Stimulated activated CD4-positive, alpha-beta T cell treated with anti-CD3 and anti-CD28 coated beads, Interleukin-2, amount 100 ng/mL, for 24 hours (primary cell): ENCODE data around the gene RBM42.
A peak's percentile ranks its signal among the peaks of the same experiment; 100 is the strongest.
"Not testable (repeated sequence)": the region's sequence is repeated elsewhere in the genome, so short reads cannot be mapped to it uniquely, and the experiment has no call there.

ENCODE experiments used
- DNase-seq, 2 donors: peaks; one replicate each; pipeline ENCODE4 v3.0.0-alpha.2; 2020

Gene RBM42

GRCh38 chr19:35628565-35629331, at the start of gene RBM42:
Gene RBM42 (plus strand): TSS chr19:35629036. CDS start chr19:35629154, 118 bp downstream.
- DNase-seq = peak; percentile 96

- DNase-seq = no peak
These were observed 46.1 kb upstream of the RBM42 start for GRCh38 chr19:35582760-35583159.

GRCh38 chr19:35585848-35586247, 43.0 kb upstream of the RBM42 start, which contains the start of gene PMIS2:
Gene PMIS2 (plus strand): TSS chr19:35586173. CDS start chr19:35586260, 87 bp downstream.
- peak in 1 of 2 donors; percentile 33 for DNase-seq

- DNase-seq = no peak
These were observed 41.5 kb upstream of the RBM42 start for GRCh38 chr19:35587321-35587720.

GRCh38 chr19:35590875-35591274, 38.0 kb upstream of the RBM42 start:
- DNase-seq = no peak

GRCh38 chr19:35592226-35592625, 36.6 kb upstream of the RBM42 start:
- peak in 1 of 2 donors; percentile 18 for DNase-seq

- not testable (repeated sequence) for DNase-seq
These were observed 33.8 kb upstream of the RBM42 start for GRCh38 chr19:35595026-35595425.

- no peak for DNase-seq
These were observed 32.9 kb upstream of the RBM42 start for GRCh38 chr19:35595928-35596327.

GRCh38 chr19:35596366-35596999, 32.4 kb upstream of the RBM42 start:
- peak in 1 of 2 donors; percentile 14 for DNase-seq

GRCh38 chr19:35601971-35602370, 26.9 kb upstream of the RBM42 start:
- no peak for DNase-seq

- not testable (repeated sequence) for DNase-seq
These were observed 24.4 kb upstream of the RBM42 start for GRCh38 chr19:35604436-35604835.

- DNase-seq = not testable (repeated sequence)
These were observed 21.7 kb upstream of the RBM42 start for GRCh38 chr19:35607170-35607569.

- DNase-seq = no peak
These were observed 21.2 kb upstream of the RBM42 start for GRCh38 chr19:35607661-35608060.

- DNase-seq = no peak
These were observed 20.6 kb upstream of the RBM42 start for GRCh38 chr19:35608251-35608650.

- DNase-seq = peak; percentile 20 to 29
These were observed 18.9 kb upstream of the RBM42 start for GRCh38 chr19:35609851-35610353.

GRCh38 chr19:35612224-35612558, 16.6 kb upstream of the RBM42 start:
- no peak for DNase-seq

- DNase-seq = peak; percentile 96 to 97
These were observed 16.1 kb upstream of the RBM42 start, which contains the start of gene HAUS5 for GRCh38 chr19:35612559-35613321. Gene HAUS5 (plus strand): TSS chr19:35612735. CDS start chr19:35612795, 60 bp downstream.

- DNase-seq = no peak
These were observed 15.3 kb upstream of the RBM42 start for GRCh38 chr19:35613574-35613973.

GRCh38 chr19:35615036-35615435, 13.8 kb upstream of the RBM42 start:
- DNase-seq = no peak

- DNase-seq = no peak
These were observed 10.0 kb upstream of the RBM42 start for GRCh38 chr19:35618857-35619256.

- no peak for DNase-seq
These were observed 9.4 kb upstream of the RBM42 start for GRCh38 chr19:35619290-35619923.

- DNase-seq = no peak
These were observed 8.8 kb upstream of the RBM42 start for GRCh38 chr19:35620001-35620400.

- no peak for DNase-seq
These were observed 7.1 kb upstream of the RBM42 start for GRCh38 chr19:35621708-35622107.
